ENCODE measurements around the gene PRKD3.

Gene PRKD3

DNA sequence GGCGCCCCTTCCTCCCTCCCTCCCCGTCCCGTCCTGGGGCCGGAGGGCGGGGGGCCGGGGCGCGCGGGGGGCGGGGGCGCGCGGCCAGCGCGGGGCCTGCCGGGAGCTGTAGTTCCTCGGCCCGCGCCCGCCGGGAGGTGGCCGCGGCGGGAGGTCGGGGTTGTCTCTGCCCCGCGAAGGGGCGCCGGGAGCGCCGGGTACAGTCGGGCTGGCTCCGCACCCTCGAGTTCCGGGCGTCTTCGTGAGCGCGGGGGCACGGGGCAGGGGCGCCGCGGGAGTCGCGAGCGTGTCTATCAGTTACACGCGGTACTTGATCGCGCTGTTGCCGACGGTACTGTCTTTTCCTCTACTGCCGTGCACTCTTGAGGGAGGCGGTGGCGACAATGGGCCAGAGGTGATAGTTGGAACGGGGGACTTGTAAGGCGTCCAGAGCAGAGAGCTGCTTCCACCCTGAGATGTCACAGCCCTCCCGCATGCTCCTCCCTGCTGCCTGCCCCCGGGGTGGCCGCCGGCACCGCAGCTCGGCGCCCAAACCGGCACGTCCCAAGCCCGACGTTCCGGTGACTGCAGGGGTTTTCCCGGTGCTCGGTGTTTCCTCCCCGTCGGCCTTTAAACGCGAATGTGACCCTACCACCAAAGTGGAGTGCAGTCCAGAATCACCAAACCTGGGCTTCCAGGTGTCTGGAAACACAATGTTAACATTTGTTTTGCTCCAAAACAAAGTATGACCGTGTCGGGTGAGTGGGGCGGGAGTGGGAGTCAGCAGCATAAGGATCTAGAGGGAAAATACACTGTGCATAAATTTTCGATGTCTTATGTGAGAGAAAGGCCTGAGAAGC is at the start of gene PRKD3:
Gene PRKD3, minus strand, starts transcription at position 48 of the 839 bp plus-strand sequence. CDS start 8,309 bp downstream, outside the sequence.
- DNase-seq (ENCODE audit: low spot score): no peak

DNA sequence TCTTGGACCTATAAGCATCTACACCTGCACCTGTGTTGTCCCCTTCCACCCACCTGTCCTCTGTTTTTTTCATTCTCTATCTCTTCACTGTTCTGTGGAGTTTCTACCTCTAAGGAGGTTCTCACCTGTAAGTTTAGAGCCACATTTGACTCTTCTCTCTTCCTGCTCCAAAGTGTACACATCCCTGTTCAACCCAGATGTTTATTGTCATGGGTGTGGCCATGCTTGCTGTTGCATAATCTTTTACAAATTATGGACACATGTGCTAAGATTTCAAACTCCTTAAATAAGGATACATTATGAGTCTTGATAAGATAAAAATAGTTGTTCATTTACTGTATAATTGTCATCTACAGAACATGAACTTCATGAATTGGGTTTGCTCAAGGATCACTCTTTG is 47.4 kb upstream of the PRKD3 start:
- DNase-seq (ENCODE audit: low spot score): no peak

- no peak for DNase-seq (ENCODE audit: low spot score)
These were observed 46.0 kb upstream of the PRKD3 start for GRCh38 chr2:37370666-37371065.

DNA sequence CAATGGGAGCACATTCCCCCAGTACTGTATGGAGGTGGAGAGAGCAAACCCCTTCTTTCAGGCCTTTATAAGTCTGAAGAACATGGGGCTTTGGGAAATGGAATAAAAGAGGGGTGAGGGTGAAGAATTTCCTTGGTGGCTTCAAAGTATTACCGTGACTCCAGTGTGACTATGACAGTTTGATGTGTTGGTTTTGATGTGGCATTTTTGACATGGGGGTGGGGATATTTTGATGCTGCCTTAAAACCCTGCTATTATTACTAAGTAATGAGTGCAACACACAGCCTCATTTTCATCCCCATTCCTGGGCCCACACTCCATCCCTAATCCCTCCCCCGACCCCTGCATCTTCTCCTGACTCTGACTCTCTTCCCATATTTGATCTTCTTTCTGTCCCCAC is 43.4 kb upstream of the PRKD3 start:
- DNase-seq (ENCODE audit: low spot score): no peak

GRCh38 chr2:37367310-37367709 is 42.7 kb upstream of the PRKD3 start:
- DNase-seq (ENCODE audit: low spot score): no peak

- DNase-seq (ENCODE audit: low spot score): no peak
These were observed 42.1 kb upstream of the PRKD3 start for GRCh38 chr2:37366773-37367172.

DNA sequence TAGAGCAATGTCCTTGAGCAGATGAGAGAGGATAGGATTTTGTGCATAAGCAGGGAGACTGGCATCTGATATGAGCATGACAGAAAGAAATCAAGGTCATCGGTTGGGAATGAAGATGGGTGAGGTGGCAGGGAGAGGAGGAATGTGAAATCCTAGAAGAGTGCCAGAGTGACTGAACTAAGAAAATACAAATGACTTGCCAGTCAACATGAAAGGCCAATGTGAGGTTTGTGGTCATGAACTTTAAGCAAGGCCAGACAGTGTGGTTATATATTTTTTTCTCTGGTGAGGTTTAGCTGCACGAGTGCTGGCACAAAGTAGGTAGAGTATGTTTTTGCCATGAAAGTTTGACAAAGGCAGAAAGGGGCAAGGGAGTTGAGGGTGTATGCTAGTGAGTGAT is 41.0 kb upstream of the PRKD3 start:
- no peak for DNase-seq (ENCODE audit: low spot score)

- no peak for DNase-seq (ENCODE audit: low spot score)
These were observed 39.7 kb upstream of the PRKD3 start for GRCh38 chr2:37364351-37364750.

DNA sequence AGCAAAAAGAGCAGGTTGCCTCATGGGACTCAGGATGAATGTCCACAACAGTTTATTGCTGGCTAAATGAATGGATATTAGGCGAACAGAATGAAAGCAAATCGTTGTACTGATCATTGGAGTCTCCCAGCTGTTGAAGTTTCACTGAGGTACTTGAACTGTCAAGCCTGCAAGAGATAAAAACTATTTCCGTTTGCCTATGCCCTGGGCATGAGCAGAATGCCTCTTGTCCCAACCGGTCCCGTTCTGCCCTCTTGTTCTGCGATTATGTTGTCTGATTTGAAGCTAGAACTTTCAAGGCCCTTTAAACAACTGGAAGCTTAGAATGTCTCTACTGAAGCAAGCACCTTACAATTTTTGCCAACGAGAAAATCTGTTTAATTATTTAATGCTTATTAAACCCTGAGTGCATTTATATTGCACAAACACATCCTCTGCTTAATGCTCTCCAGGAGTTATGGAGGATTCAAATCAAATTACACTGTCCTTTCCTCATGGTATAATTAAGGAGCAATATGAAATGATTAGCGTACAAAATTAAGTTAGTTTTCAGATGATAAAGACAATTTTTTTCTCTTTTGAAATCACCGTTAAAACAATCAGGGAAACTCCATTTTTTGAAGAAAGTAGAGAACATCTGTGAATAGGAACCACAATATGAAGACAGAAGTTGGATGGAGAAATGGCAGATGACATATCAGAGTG is 37.5 kb upstream of the PRKD3 start:
- no peak for DNase-seq (ENCODE audit: low spot score)

- DNase-seq (ENCODE audit: low spot score): no peak
These were observed 36.7 kb upstream of the PRKD3 start for GRCh38 chr2:37361216-37361815.

DNA sequence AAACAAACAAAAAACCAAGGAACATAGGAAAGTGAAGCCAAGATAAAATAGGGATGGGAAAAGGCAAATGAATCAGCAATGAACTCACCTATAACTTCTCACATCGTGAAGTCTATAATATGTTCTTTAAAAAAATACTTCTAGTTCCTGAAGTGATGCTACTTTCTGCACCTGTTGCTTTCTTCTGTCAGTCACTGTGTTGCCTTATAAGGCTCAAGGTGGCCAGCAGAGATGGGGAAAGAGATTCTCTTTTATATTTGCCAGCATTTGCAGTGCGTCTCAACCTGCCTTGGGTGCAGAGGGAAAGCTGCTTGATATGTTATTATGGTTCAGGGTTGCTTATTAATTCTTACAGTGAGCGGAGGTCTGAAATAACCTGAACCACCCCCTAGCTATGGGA is 33.8 kb upstream of the PRKD3 start:
- DNase-seq (ENCODE audit: low spot score): no peak

- no peak for DNase-seq (ENCODE audit: low spot score)
These were observed 32.9 kb upstream of the PRKD3 start for GRCh38 chr2:37357530-37357929.

- DNase-seq (ENCODE audit: low spot score): no peak
These were observed 32.4 kb upstream of the PRKD3 start for GRCh38 chr2:37357069-37357468.

- no peak for DNase-seq (ENCODE audit: low spot score)
These were observed 31.7 kb upstream of the PRKD3 start for GRCh38 chr2:37356299-37356698.

DNA sequence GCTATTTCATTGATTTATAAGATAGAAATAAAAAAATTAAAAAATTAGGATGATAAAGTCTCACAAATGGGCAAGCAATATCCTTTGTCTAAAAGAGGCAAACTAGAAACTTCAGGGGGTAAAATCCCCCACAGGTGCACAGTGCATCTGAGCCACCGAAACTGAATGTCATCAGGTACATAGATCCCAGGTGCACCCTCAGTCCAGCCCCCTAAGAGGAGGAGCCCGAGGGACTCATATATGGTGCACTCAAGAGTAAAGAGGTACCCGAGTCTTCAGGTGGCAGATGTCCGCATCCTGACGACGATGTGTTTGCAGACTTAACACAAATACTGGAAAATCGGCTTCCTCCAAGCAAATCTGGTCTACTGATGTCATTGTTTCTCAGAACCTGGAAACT is 31.1 kb upstream of the PRKD3 start:
- DNase-seq (ENCODE audit: low spot score): no peak

- no peak for DNase-seq (ENCODE audit: low spot score)
These were observed 29.9 kb upstream of the PRKD3 start for GRCh38 chr2:37354531-37354930.

DNA sequence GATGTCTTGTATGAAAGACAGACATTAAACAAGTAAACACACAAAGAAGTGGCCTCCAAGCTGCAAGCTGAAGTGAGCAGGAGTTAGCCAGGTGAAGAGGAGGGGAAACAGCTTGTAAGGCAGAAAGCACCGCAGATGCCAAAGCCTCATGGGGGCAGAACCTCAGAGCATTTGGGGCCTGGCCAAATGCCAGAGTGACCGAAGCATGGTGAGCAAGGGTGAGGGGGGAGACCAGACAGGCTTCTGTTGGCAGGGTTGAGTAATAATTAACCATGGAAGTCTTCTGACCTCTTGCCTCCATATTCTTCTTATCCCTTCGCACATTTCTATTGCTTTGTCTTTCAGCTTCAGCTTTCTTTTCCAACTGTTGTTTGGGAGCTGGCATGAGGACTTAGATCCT is 25.4 kb upstream of the PRKD3 start:
- DNase-seq (ENCODE audit: low spot score): no peak

DNA sequence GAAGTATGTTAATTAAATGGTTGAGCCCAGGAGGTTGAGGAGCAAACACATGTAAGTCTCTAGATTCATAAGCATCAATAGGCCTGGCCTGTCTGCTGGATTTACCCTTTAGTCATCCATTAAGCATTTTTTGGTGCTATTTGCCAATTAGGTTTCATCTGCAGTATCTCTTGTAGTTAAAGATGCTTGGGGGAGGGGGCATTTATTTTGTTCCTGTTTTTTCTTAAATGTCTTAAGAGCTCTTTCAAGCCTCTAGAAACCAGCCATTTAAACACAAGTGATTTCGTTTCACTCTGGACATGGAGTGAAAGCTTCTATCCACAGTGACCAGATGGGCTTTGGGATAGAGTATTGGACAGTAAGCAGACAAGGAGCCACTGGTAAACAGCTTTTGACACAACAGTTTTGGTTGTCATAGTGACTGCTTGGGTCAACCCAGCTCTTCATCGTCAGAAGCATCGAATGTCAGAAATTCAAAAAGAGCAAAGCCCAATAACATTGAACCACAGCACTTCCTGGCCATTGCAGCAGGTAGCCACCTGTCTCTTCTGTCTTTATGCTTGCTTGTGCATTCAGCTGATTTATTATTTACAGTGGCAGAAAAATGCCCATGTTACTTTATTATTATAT is 24.7 kb upstream of the PRKD3 start:
- no peak for DNase-seq (ENCODE audit: low spot score)

DNA sequence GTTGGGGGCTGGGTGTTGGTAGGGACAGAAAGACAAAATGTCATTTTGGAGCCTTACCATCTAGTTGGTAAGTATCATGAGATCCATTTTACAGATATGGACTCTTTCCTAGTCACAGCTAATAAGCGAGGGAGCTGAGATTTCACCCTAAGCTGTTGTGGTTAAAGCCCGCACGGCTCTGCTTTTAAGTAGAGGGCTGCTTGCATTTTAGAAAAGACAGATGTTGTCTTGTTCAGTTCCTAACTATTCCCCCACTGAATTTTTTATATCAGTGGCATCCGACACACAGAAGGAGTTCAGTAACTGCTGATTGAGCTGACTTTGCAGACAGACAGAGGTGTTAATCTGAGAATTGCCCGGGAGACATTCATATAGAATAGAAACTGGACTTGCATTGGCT is 23.5 kb upstream of the PRKD3 start:
- no peak for DNase-seq (ENCODE audit: low spot score)

DNA sequence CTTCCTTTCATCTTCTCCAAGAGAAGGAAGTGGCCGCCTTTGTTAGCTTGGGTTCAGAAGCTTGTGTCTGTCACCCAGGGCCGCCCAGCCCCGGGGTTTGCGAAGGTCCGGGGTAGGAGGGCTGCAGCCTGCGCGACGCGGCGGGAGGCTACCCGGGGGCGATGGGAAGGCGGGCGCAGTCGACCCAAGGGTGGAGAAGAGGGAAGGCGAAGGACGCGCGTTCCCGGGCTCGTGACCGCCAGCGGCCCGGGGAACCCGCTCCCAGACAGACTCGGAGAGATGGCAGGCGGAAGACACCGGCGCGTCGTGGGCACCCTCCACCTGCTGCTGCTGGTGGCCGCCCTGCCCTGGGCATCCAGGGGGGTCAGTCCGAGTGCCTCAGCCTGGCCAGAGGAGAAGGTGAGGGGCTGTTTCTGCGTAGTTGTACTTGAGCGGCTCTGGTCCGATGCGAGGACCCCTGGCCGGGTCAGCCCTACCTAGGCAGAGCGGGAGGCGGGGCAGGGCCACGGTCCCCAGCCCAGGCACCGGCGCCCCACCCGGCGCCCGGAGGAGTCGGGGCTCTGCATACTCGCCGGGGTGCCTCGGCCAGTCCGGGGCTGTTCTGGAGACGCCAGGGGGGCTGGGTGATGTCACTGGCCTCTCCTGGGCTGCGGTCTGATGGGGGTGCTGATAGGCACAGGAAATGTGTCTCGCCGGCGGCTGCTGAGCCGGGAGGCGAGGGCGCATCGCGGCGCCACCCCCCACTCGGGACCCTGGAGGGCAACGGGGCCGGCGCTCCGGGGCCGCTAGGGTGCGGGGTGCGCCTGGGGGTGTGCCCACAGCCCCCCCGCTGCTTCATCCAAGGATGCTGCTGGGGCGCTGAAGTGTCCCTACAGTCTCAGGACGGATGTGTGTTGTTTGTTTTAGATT is 20.1 kb upstream of the PRKD3 start, which contains the start of gene QPCT:
Gene QPCT, plus strand, starts transcription at position 178 of the 909 bp plus-strand sequence. Its CDS starts 102 bp downstream, at position 280.
- DNase-seq (ENCODE audit: low spot score): no peak

Measured in hematopoietic multipotent progenitor cell treated with erythropoietin and hydrocortisone succinate and interleukin-3 and kit ligand, for 15 days (in vitro differentiated cells).